Endothelial cell (in vitro differentiated cells): ENCODE measurements around the gene DLX4. TPM values are rescaled to one million over a fixed set of nuclear protein-coding genes. Genes with fewer than 3 reads are reported as not detected.

ENCODE experiments used
- DNase-seq: peaks from one replicate; pipeline ENCODE4 v3.0.0; 2021; ENCODE audit warnings: low spot score
- H3K27ac Mint-ChIP-seq: one replicate; pipeline ENCODE4 v1.8.0; 2021; ENCODE audit warnings: mixed read lengths, inconsistent platforms; ENCODE audit not compliant: unreplicated experiment
- H3K27me3 Mint-ChIP-seq: one replicate; pipeline ENCODE4 v1.8.0; 2021; ENCODE audit warnings: mild to moderate bottlenecking, moderate library complexity, mixed read lengths, inconsistent platforms; ENCODE audit not compliant: unreplicated experiment
- H3K36me3 Mint-ChIP-seq: one replicate; pipeline ENCODE4 v1.8.0; 2021; ENCODE audit warnings: mild to moderate bottlenecking, low read depth, mixed read lengths, inconsistent platforms; ENCODE audit not compliant: unreplicated experiment
- H3K4me1 Mint-ChIP-seq: one replicate; pipeline ENCODE4 v1.8.0; 2021; ENCODE audit warnings: mild to moderate bottlenecking, mixed read lengths, inconsistent platforms; ENCODE audit not compliant: unreplicated experiment
- H3K4me3 Mint-ChIP-seq: one replicate; pipeline ENCODE4 v1.8.0; 2021; ENCODE audit warnings: mild to moderate bottlenecking, mixed read lengths, inconsistent platforms; ENCODE audit not compliant: unreplicated experiment
- H3K9me3 Mint-ChIP-seq: one replicate; pipeline ENCODE4 v1.8.0; 2021; ENCODE audit warnings: mixed read lengths, inconsistent platforms; ENCODE audit not compliant: unreplicated experiment
- total RNA-seq: library from RNA; stranded (reverse); fragmentation: NEBNext Ultra II Directional; extraction: Animal tissue kit (Norgen Biotek cat#: 25700); gene quantifications from one replicate; pipeline ENCODE4 v1.2.1, GENCODE V29; 2021; ENCODE audit not compliant: unreplicated experiment
- TF ChIP-seq, protein P1 (sequence below): fragments of 200-600 bp; sonication (generic); IDR thresholded peaks from one replicate; pipeline ENCODE4 v1.5.0; 2021; ENCODE audit warnings: antibody characterized with exemption; ENCODE audit not compliant: unreplicated experiment

DLX4 gene
- total RNA-seq, 1 donor from 2014 or later = 0.36 TPM

- Mint-ChIP-seq H3K9me3 (no peaks in the 10 kb centered on the region), H3K27ac (no peak overlapping the region), H3K36me3 (no peaks in the 10 kb centered on the region), H3K4me3 (no peak overlapping the region), H3K27me3 (peaks cover 11% of the 10 kb centered on the region), H3K4me1 (no peaks in the 10 kb centered on the region)
- DNase-seq = no peak
- TF ChIP-seq, protein P1, sequence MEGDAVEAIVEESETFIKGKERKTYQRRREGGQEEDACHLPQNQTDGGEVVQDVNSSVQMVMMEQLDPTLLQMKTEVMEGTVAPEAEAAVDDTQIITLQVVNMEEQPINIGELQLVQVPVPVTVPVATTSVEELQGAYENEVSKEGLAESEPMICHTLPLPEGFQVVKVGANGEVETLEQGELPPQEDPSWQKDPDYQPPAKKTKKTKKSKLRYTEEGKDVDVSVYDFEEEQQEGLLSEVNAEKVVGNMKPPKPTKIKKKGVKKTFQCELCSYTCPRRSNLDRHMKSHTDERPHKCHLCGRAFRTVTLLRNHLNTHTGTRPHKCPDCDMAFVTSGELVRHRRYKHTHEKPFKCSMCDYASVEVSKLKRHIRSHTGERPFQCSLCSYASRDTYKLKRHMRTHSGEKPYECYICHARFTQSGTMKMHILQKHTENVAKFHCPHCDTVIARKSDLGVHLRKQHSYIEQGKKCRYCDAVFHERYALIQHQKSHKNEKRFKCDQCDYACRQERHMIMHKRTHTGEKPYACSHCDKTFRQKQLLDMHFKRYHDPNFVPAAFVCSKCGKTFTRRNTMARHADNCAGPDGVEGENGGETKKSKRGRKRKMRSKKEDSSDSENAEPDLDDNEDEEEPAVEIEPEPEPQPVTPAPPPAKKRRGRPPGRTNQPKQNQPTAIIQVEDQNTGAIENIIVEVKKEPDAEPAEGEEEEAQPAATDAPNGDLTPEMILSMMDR = no peak
Observed at GRCh38 chr17:49930880-49931279, 38.1 kb upstream of the DLX4 start.

DNA sequence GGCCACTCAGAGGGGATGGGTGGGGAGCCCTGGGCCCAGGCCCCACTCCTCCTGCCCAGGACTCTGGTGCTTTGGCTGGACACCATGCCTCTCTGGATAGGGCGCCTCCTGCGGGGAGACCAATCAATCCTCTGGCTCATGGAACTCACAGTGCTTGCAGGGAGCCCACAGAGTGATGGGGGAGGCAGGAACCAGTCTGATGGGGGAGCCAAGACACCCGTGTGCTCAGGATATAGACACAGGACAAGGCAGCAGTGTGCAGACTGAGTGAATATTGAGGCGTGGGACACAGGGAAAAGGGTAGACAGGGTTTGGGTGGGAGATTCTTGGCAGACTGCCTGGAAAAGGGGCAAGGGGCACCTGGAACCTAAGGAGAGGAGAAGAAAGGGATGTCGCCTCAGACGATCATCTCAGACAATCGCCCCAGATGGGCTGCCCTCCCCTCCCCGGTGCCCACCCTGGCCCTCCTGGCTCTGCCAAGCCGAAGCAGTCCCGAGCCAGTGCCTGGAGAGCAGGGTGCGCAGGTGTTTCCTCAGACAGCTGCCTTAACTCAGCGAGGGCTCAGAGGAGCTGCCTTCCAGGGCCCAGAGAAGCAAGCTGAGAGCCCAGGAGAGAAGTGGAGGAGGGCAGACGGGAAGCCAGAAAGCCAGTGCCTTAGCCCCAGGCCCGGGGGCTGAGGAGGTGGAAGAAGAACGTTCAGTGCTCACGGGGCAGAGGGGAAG lies 37.4 kb upstream of the DLX4 start:
- TF ChIP-seq, protein P1 = no peak
- Mint-ChIP-seq H3K27ac (no peak overlapping the region), H3K36me3 (no peaks in the 10 kb centered on the region), H3K27me3 (peaks cover 12% of the 10 kb centered on the region), H3K9me3 (no peaks in the 10 kb centered on the region), H3K4me3 (no peak overlapping the region), H3K4me1 (no peaks in the 10 kb centered on the region)
- no peak for DNase-seq

DNA sequence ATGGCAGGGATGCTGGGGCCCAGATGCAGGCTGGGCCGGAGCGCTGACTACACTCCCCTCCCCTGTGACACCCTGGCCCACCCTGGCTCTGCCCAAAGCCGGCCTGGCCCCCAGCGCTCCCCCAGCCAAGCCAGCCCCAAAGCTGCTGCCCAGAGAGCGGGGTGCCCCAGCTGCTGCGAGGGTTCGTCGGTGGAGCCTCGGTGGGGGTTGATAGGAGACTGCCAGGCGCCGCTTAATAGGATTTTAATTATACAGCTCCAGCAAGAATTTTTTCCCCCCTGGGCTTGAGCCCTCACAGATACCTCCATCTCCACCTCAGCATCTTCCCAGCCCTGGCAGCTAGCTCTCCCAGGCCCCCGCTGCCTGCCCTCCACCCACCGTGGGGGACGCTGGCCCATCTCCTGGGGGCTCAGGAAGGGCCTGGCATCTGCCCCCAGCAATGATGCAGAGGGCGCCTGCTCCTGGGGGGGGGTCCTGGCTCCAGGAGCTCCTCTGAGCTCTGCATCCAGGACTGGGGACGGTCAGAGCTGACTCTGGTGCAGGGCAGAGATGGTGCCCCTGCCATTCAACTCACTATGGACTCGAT lies 36.8 kb upstream of the DLX4 start:
- Mint-ChIP-seq H3K4me3 (no peak overlapping the region), H3K27me3 (peaks cover 12% of the 10 kb centered on the region), H3K4me1 (no peaks in the 10 kb centered on the region), H3K9me3 (no peaks in the 10 kb centered on the region), H3K27ac (no peak overlapping the region), H3K36me3 (no peaks in the 10 kb centered on the region)
- TF ChIP-seq, protein P1 = no peak
- no peak for DNase-seq

DNA sequence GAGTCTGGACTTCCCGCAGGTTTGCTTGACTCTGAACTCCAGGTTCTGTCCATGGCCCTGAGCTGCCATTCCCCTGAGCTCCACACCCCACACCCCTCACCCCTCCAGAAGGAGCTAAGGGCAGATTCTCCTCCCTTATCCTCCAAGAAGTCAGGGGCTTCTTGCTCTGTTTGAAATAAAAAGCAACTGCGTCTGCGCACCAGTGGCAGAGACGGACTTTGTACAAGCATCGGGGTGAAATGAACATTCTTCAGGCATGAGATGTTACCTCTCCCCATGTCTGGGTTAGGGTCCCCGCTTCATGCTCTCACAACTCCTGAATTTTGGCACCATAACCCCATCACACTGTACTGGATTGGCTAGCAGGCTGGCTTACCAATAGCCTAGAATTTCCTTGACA lies 36.1 kb upstream of the DLX4 start:
- Mint-ChIP-seq H3K4me1 (no peaks in the 10 kb centered on the region), H3K27ac (no peak overlapping the region), H3K4me3 (no peak overlapping the region), H3K36me3 (no peaks in the 10 kb centered on the region), H3K27me3 (peaks cover 12% of the 10 kb centered on the region), H3K9me3 (no peaks in the 10 kb centered on the region)
- DNase-seq = no peak
- TF ChIP-seq, protein P1 = no peak

GRCh38 chr17:49935526-49936210 lies 33.3 kb upstream of the DLX4 start:
- H3K27me3 Mint-ChIP-seq = peaks cover 6% of the 10 kb centered on the region

More at GRCh38 chr17:49935526-49936210, 33.3 kb upstream of the DLX4 start:
- Mint-ChIP-seq H3K9me3 (no peaks in the 10 kb centered on the region), H3K4me1 (no peaks in the 10 kb centered on the region), H3K27ac (no peak overlapping the region), H3K36me3 (peaks cover 6% of the 10 kb centered on the region), H3K4me3 (no peak overlapping the region)
- TF ChIP-seq, protein P1 = no peak
- no peak for DNase-seq
